Neural progenitor cell (in vitro differentiated cells): ENCODE data around the gene SNX4. TPM values are rescaled to one million over a fixed set of nuclear protein-coding genes. Genes with fewer than 3 reads are reported as not detected.

Experiments used
- DNase-seq: peaks from one replicate; pipeline ENCODE4 v3.0.0-alpha.2; 2016; ENCODE audit warnings: low spot score
- H2AFZ ChIP-seq: fragments of 200-600 bp; sonication (generic); replicated peaks from 2 replicates; pipeline ENCODE4 v1.6.1; 2016; ENCODE audit warnings: antibody characterized with exemption
- H3F3A ChIP-seq: fragments of 200-600 bp; sonication (generic); 2 replicates; pipeline ENCODE4 v1.6.1; 2016; ENCODE audit warnings: antibody characterized with exemption, low read depth
- H3K27ac ChIP-seq: fragments of 200-600 bp; sonication (generic); 2 replicates; pipeline ENCODE4 v1.5.1; 2016; ENCODE audit warnings: mild to moderate bottlenecking
- H3K27me3 ChIP-seq: fragments of 200-600 bp; sonication (generic); 2 replicates; pipeline ENCODE4 v1.6.1; 2016; ENCODE audit warnings: mild to moderate bottlenecking, moderate library complexity
- H3K36me3 ChIP-seq: fragments of 200-600 bp; sonication (generic); 2 replicates; pipeline ENCODE4 v1.5.1; 2016
- H3K4me1 ChIP-seq: fragments of 200-600 bp; sonication (generic); 2 replicates; pipeline ENCODE4 v1.6.1; 2016; ENCODE audit warnings: mixed run types
- H3K4me2 ChIP-seq: fragments of 200-600 bp; sonication (generic); 2 replicates; pipeline ENCODE4 v1.6.1; 2016
- H3K4me3 ChIP-seq: fragments of 200-600 bp; sonication (generic); 2 replicates; pipeline ENCODE4 v1.5.1; 2016
- H3K79me2 ChIP-seq: fragments of 200-600 bp; sonication (generic); 2 replicates; pipeline ENCODE4 v1.6.1; 2016; ENCODE audit warnings: low read depth
- H3K9ac ChIP-seq: fragments of 200-600 bp; sonication (generic); 2 replicates; pipeline ENCODE4 v1.6.1; 2016
- H3K9me3 ChIP-seq: fragments of 200-600 bp; sonication (generic); 2 replicates; pipeline ENCODE4 v1.5.1; 2016; ENCODE audit warnings: low read depth
- H4K20me1 ChIP-seq: fragments of 200-600 bp; sonication (generic); 2 replicates; pipeline ENCODE4 v1.6.1; 2016; ENCODE audit warnings: low read depth
- H3K27ac Mint-ChIP-seq: 3 replicates; pipeline ENCODE4 v1.8.0; 2021; ENCODE audit warnings: mixed read lengths
- H3K27me3 Mint-ChIP-seq: 2 replicates; pipeline ENCODE4 v1.8.0; 2022; ENCODE audit warnings: low read depth, mild to moderate bottlenecking, inconsistent platforms, moderate library complexity, mixed read lengths; ENCODE audit not compliant: insufficient read depth
- H3K36me3 Mint-ChIP-seq: 3 replicates; pipeline ENCODE4 v1.8.0; 2021; ENCODE audit warnings: mixed read lengths
- H3K4me1 Mint-ChIP-seq: 3 replicates; pipeline ENCODE4 v1.8.0; 2021; ENCODE audit warnings: mixed read lengths
- H3K4me3 Mint-ChIP-seq: 3 replicates; pipeline ENCODE4 v1.8.0; 2021; ENCODE audit warnings: mild to moderate bottlenecking, moderate library complexity, mixed read lengths
- H3K9me3 Mint-ChIP-seq: 3 replicates; pipeline ENCODE4 v1.8.0; 2020; ENCODE audit warnings: mixed read lengths
- EZH2 ChIP-seq: fragments of 200-600 bp; sonication (generic); IDR thresholded peaks from 2 replicates; pipeline ENCODE4 v1.6.1; 2017; ENCODE audit warnings: antibody characterized with exemption, mild to moderate bottlenecking, moderate library complexity
- EZH2phosphoT487 ChIP-seq: fragments of 200-600 bp; sonication (generic); IDR thresholded peaks from 2 replicates; pipeline ENCODE4 v1.6.1; 2017; ENCODE audit warnings: antibody characterized with exemption
- total RNA-seq: library from RNA; depleted of rRNA; stranded (reverse); fragments of >200 nt; gene quantifications from 2 replicates; pipeline ENCODE4 v1.2.3, GENCODE V29; 2015; ENCODE audit warnings: low replicate concordance
- TF ChIP-seq, protein P1 (sequence below): fragments of 200-600 bp; sonication (generic); IDR thresholded peaks from 2 replicates; pipeline ENCODE4 v1.5.1; 2017; ENCODE audit warnings: antibody characterized with exemption, mild to moderate bottlenecking

Gene SNX4
- total RNA-seq, 1 donor from 2014 or later = 65.4 TPM

DNA sequence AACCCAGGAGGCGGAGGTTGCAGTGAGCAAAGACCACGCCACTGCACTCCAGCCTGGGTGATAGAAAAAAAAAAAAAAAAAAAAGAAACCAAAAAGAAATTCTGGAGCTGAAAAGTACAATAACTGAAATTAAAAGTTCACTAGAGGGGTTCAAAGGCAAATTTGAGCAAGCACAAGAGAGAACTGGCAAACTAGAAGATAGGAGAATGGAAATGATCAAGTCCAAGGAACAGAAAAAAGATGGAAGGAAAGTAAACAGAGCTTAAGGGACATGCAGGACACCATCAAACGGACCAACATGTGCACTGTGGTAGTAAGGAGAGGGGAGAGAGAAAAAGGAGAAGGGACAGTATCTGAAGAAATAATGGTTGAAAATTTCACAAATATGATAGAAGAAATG is 12.9 kb downstream of the SNX4 start:
- Mint-ChIP-seq H3K4me3 (no peak overlapping the region), H3K4me1 (no peaks in the 10 kb centered on the region), H3K27ac (no peak overlapping the region), H3K9me3 (peaks cover 27% of the 10 kb centered on the region), H3K27me3 (peaks cover 2% of the 10 kb centered on the region), H3K36me3 (peaks cover 49% of the 10 kb centered on the region)
- Histone ChIP-seq H3F3A (no peaks in the 10 kb centered on the region), H3K79me2 (peaks cover 63% of the 10 kb centered on the region), H3K9ac (no peak overlapping the region), H3K27me3 (no peaks in the 10 kb centered on the region), H3K9me3 (no peaks in the 10 kb centered on the region), H3K36me3 (peaks cover 2% of the 10 kb centered on the region), H2AFZ (no peak overlapping the region), H3K4me2 (no peak overlapping the region), H4K20me1 (peaks cover 21% of the 10 kb centered on the region), H3K27ac (no peak overlapping the region), H3K4me3 (no peak overlapping the region), H3K4me1 (no peaks in the 10 kb centered on the region)
- DNase-seq = no peak
- TF ChIP-seq, protein P1, sequence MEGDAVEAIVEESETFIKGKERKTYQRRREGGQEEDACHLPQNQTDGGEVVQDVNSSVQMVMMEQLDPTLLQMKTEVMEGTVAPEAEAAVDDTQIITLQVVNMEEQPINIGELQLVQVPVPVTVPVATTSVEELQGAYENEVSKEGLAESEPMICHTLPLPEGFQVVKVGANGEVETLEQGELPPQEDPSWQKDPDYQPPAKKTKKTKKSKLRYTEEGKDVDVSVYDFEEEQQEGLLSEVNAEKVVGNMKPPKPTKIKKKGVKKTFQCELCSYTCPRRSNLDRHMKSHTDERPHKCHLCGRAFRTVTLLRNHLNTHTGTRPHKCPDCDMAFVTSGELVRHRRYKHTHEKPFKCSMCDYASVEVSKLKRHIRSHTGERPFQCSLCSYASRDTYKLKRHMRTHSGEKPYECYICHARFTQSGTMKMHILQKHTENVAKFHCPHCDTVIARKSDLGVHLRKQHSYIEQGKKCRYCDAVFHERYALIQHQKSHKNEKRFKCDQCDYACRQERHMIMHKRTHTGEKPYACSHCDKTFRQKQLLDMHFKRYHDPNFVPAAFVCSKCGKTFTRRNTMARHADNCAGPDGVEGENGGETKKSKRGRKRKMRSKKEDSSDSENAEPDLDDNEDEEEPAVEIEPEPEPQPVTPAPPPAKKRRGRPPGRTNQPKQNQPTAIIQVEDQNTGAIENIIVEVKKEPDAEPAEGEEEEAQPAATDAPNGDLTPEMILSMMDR = no peak
- TF ChIP-seq EZH2 = no peak
- no peak for TF ChIP-seq EZH2phosphoT487

DNA sequence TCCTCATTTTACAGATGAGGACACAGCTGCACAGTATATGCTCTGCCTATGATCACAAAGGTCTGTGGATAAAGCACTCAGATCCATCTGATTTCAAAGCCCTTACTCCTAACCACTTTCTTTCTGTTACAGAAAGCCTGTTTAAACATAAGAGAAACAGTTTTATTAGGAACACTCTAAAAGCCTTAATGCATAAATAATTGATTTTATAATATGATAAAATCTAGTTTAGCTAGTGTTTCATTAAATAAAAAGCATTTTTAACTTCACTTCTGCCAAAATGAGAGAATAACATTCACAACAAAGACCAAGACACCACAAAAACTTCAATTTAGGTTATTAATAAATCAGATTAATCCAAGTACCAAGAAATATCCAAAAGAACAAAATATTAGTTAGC is 21.4 kb downstream of the SNX4 start:
- peaks cover 28% of the 10 kb centered on the region for H3K36me3 Mint-ChIP-seq
- Histone ChIP-seq H3K9ac (no peak overlapping the region), H3K27ac (no peak overlapping the region), H3K4me3 (no peak overlapping the region), H3F3A (peaks cover 3% of the 10 kb centered on the region), H3K79me2 (peaks cover 10% of the 10 kb centered on the region), H2AFZ (no peak overlapping the region), H3K27me3 (no peaks in the 10 kb centered on the region), H3K9me3 (no peaks in the 10 kb centered on the region), H4K20me1 (peaks cover 4% of the 10 kb centered on the region), H3K4me2 (no peak overlapping the region), H3K4me1 (no peaks in the 10 kb centered on the region), H3K36me3 (peaks cover 32% of the 10 kb centered on the region)
- no peak for DNase-seq
- no peak overlapping the region for H3K4me3 Mint-ChIP-seq
- no peaks in the 10 kb centered on the region for H3K27me3 Mint-ChIP-seq
- TF ChIP-seq EZH2phosphoT487 (no peak), EZH2 (no peak)
- TF ChIP-seq, protein P1 = no peak
- no peaks in the 10 kb centered on the region for H3K4me1 Mint-ChIP-seq
- no peak overlapping the region for H3K27ac Mint-ChIP-seq
- H3K9me3 Mint-ChIP-seq = no peaks in the 10 kb centered on the region

DNA sequence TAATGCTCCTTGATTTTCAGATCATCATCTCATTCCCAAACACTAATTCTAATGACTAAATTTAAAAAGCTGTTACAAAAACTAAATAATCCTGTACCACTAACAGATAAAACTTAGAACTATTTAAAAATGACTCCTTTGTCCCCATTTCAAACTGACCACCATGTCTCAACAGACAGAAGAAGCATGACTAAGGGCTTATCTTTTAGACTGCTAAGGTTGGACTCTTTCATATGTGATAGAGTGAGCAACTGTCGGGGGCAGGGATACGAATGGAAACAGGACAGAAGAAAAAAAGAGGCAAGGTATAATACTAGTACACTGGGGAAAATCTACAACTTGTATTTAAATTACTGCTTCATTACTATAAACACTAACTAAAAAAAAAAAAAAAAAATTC is 23.3 kb downstream of the SNX4 start:
- Histone ChIP-seq H3K27me3 (no peaks in the 10 kb centered on the region), H3K9me3 (no peaks in the 10 kb centered on the region), H3K9ac (no peak overlapping the region), H4K20me1 (peaks cover 1% of the 10 kb centered on the region), H3K36me3 (peaks cover 27% of the 10 kb centered on the region), H3K4me3 (no peak overlapping the region), H3K4me2 (no peak overlapping the region), H3F3A (peaks cover 3% of the 10 kb centered on the region), H2AFZ (no peak overlapping the region), H3K4me1 (no peaks in the 10 kb centered on the region), H3K79me2 (peaks cover 10% of the 10 kb centered on the region), H3K27ac (peak overlapping the region; percentile 26)
- Mint-ChIP-seq H3K27ac (no peak overlapping the region), H3K4me1 (no peaks in the 10 kb centered on the region), H3K9me3 (no peaks in the 10 kb centered on the region), H3K36me3 (peaks cover 31% of the 10 kb centered on the region), H3K4me3 (no peak overlapping the region), H3K27me3 (no peaks in the 10 kb centered on the region)
- TF ChIP-seq EZH2phosphoT487 (no peak), EZH2 (no peak)
- TF ChIP-seq, protein P1 = no peak
- DNase-seq = no peak

DNA sequence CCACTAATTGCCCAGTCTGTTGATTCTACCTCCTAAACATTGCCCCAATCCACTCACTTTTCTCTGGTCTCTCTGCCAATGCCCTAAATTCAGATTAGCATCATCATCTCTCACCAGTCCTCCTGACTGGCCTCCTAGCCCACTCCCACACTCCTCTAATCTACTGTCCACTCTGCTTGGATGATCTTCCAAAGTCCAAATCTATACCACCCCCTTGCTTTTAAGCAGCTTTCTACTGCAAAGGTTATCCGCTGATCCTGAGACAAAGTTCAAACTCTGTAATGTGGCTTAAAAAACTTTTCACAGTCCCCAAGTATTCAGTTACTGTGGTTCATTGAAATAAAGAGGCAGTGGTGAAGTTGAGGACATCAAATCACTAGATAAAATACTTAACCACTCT is 37.6 kb downstream of the SNX4 start:
- Mint-ChIP-seq H3K9me3 (no peaks in the 10 kb centered on the region), H3K4me1 (no peaks in the 10 kb centered on the region), H3K4me3 (no peak overlapping the region), H3K36me3 (peaks cover 13% of the 10 kb centered on the region), H3K27ac (no peak overlapping the region), H3K27me3 (peaks cover 2% of the 10 kb centered on the region)
- DNase-seq = no peak
- Histone ChIP-seq H3K4me1 (no peaks in the 10 kb centered on the region), H3K27ac (no peak overlapping the region), H3K4me2 (no peak overlapping the region), H3K79me2 (no peaks in the 10 kb centered on the region), H3K9me3 (no peaks in the 10 kb centered on the region), H3K4me3 (no peak overlapping the region), H4K20me1 (no peaks in the 10 kb centered on the region), H2AFZ (no peak overlapping the region), H3K9ac (no peak overlapping the region), H3K27me3 (no peaks in the 10 kb centered on the region), H3F3A (no peaks in the 10 kb centered on the region), H3K36me3 (no peaks in the 10 kb centered on the region)
- TF ChIP-seq, protein P1 = no peak
- TF ChIP-seq EZH2phosphoT487 = no peak
- no peak for TF ChIP-seq EZH2
